HEK293 (cell line): Measurements from ENCODE around the gene TALDO1.

Experiments
- CTCF ChIA-PET: fragments of 350-600 bp; formaldehyde crosslinking; extraction: SDS; loops from one replicate; lab custom pipeline; 2021; ENCODE audit warnings: antibody characterized with exemption; lab: Yijun Ruan, JAX
- POLR2A ChIA-PET: fragments of 300-600 bp; formaldehyde crosslinking; extraction: SDS; loops from one replicate; lab custom pipeline; 2020; ENCODE audit warnings: antibody characterized with exemption, inconsistent platforms; lab: Yijun Ruan, JAX
- H3K27ac ChIP-seq: fragments of 200-500 bp; sonication (Bioruptor generic); 2 replicates; pipeline ENCODE4 v1.5.1; 2014; ENCODE audit warnings: low read depth, low read length, control low read depth, inconsistent platforms; ENCODE audit errors: extremely low read depth
- H3K36me3 ChIP-seq, 2 experiments: fragments of 200-500 bp in 1 of 2; sonication (Bioruptor generic) in 1 of 2; 1 replicate in 1 of 2; 2 replicates in 1 of 2; pipeline ENCODE4 v1.5.1; 2014 to 2017; ENCODE audit warnings: inconsistent platforms in 2 of 2, low read length in 2 of 2; ENCODE audit not compliant: control insufficient read depth in 2 of 2, insufficient read depth in 1 of 2
- H3K4me1 ChIP-seq: fragments of 200-500 bp; sonication (Bioruptor generic); 2 replicates; pipeline ENCODE4 v1.5.1; 2014; ENCODE audit warnings: mild to moderate bottlenecking, low read length, inconsistent platforms; ENCODE audit not compliant: control insufficient read depth, insufficient read depth
- H3K4me3 ChIP-seq: 2 replicates; pipeline ENCODE4 v1.5.1; 2011; ENCODE audit warnings: low read depth, mild to moderate bottlenecking, control low read depth, low read length, moderate library complexity
- H3K9me3 ChIP-seq: fragments of 200-500 bp; sonication (Bioruptor generic); 2 replicates; pipeline ENCODE4 v1.5.1; 2014; ENCODE audit warnings: low read depth, low read length, inconsistent platforms; ENCODE audit not compliant: control insufficient read depth, insufficient read depth
- EGR2 ChIP-seq: fragments of 450-650 bp; formaldehyde crosslinking; IDR thresholded peaks from 2 replicates; pipeline ENCODE4 v1.5.1; 2016; ENCODE audit warnings: low read depth, missing biosample characterization, missing genetic modification characterization
- GLIS2 ChIP-seq: fragments of 450-650 bp; formaldehyde crosslinking; IDR thresholded peaks from 2 replicates; pipeline ENCODE4 v1.5.1; 2016; ENCODE audit warnings: missing biosample characterization, missing genetic modification characterization
- KLF16 ChIP-seq: fragments of 450-650 bp; formaldehyde crosslinking; IDR thresholded peaks from 2 replicates; pipeline ENCODE4 v1.5.1; 2017; ENCODE audit warnings: missing biosample characterization, missing genetic modification characterization
- MYNN ChIP-seq: fragments of 450-650 bp; formaldehyde crosslinking; IDR thresholded peaks from 2 replicates; pipeline ENCODE4 v1.5.1; 2016; ENCODE audit warnings: missing biosample characterization, missing genetic modification characterization, borderline replicate concordance
- REPIN1 ChIP-seq: fragments of 450-650 bp; formaldehyde crosslinking; IDR thresholded peaks from 2 replicates; pipeline ENCODE4 v1.5.1; 2017; ENCODE audit warnings: missing biosample characterization, missing genetic modification characterization, low read depth
- SCRT2 ChIP-seq: fragments of 450-650 bp; formaldehyde crosslinking; IDR thresholded peaks from 2 replicates; pipeline ENCODE4 v1.5.1; 2016; ENCODE audit warnings: missing biosample characterization, missing genetic modification characterization
- TCF7L2 ChIP-seq: IDR thresholded peaks from 2 replicates; pipeline ENCODE4 v1.6.1; 2011; ENCODE audit warnings: low read depth, mild to moderate bottlenecking, inconsistent platforms, low read length, moderate library complexity, borderline replicate concordance
- ZEB2 ChIP-seq: fragments of 450-650 bp; formaldehyde crosslinking; IDR thresholded peaks from 2 replicates; pipeline ENCODE4 v1.5.1; 2016; ENCODE audit warnings: missing biosample characterization, missing genetic modification characterization
- ZFHX2 ChIP-seq: fragments of 450-650 bp; formaldehyde crosslinking; conservative IDR thresholded peaks from 2 replicates; pipeline ENCODE4 v1.5.1; 2016; ENCODE audit warnings: missing biosample characterization, missing genetic modification characterization
- ZNF16 ChIP-seq: fragments of 450-650 bp; formaldehyde crosslinking; IDR thresholded peaks from 2 replicates; pipeline ENCODE4 v1.5.1; 2016; ENCODE audit warnings: low read depth, missing biosample characterization, missing genetic modification characterization
- ZNF175 ChIP-seq: fragments of 450-650 bp; formaldehyde crosslinking; IDR thresholded peaks from 2 replicates; pipeline ENCODE4 v1.5.1; 2016; ENCODE audit warnings: missing biosample characterization, missing genetic modification characterization
- ZNF266 ChIP-seq: fragments of 450-650 bp; formaldehyde crosslinking; IDR thresholded peaks from 2 replicates; pipeline ENCODE4 v1.5.1; 2016; ENCODE audit warnings: missing biosample characterization, missing genetic modification characterization, low read depth
- ZNF350 ChIP-seq: fragments of 450-650 bp; formaldehyde crosslinking; IDR thresholded peaks from 2 replicates; pipeline ENCODE4 v1.5.0; 2017; ENCODE audit warnings: missing biosample characterization, mild to moderate bottlenecking, missing genetic modification characterization
- ZNF449 ChIP-seq: fragments of 450-650 bp; formaldehyde crosslinking; IDR thresholded peaks from 2 replicates; pipeline ENCODE4 v1.5.1; 2017; ENCODE audit warnings: missing biosample characterization, mild to moderate bottlenecking, missing genetic modification characterization, moderate library complexity
- ZNF514 ChIP-seq: fragments of 450-650 bp; formaldehyde crosslinking; IDR thresholded peaks from 2 replicates; pipeline ENCODE4 v1.5.1; 2016; ENCODE audit warnings: missing biosample characterization, missing genetic modification characterization
- ZNF529 ChIP-seq: fragments of 450-650 bp; formaldehyde crosslinking; IDR thresholded peaks from 2 replicates; pipeline ENCODE4 v1.5.1; 2017; ENCODE audit warnings: missing genetic modification characterization, missing biosample characterization; ENCODE audit not compliant: insufficient replicate concordance
- ZNF549 ChIP-seq: fragments of 450-650 bp; IDR thresholded peaks from 2 replicates; pipeline ENCODE4 v1.5.1; 2018; ENCODE audit warnings: missing biosample characterization, missing genetic modification characterization, mild to moderate bottlenecking, inconsistent platforms, moderate library complexity
- ZNF600 ChIP-seq: fragments of 450-650 bp; formaldehyde crosslinking; IDR thresholded peaks from 2 replicates; pipeline ENCODE4 v1.5.1; 2016; ENCODE audit warnings: missing biosample characterization, missing genetic modification characterization
- ZNF692 ChIP-seq: fragments of 450-650 bp; formaldehyde crosslinking; IDR thresholded peaks from 2 replicates; pipeline ENCODE4 v1.5.1; 2016; ENCODE audit warnings: missing biosample characterization, missing genetic modification characterization
- ZSCAN4 ChIP-seq: fragments of 450-650 bp; formaldehyde crosslinking; IDR thresholded peaks from 2 replicates; pipeline ENCODE4 v1.5.1; 2017; ENCODE audit warnings: missing biosample characterization, missing genetic modification characterization

TALDO1 gene

GRCh38 chr11:786235-787083, 39.2 kb downstream of the TALDO1 start:
- POLR2A ChIA-PET, result interaction anchor here (1.4 to 1.5 kb wide), 2 partner anchors 9 to 33 kb away, joined by 6 read pairs; partner anchors contain the start of genes GATD1 and PNPLA2
- Histone ChIP-seq H3K27ac (no peak overlapping the region), H3K4me1 (no peaks in the 10 kb centered on the region), H3K4me3 (no peak overlapping the region), H3K9me3 (no peaks in the 10 kb centered on the region), H3K36me3 (peaks cover 0 to 32% of the 10 kb centered on the region in 2 experiments; a peak in 2 of 3 replicates)
- CTCF ChIA-PET, result interaction anchor here (0.7 kb wide), 1 partner anchor 18 kb away, joined by 3 read pairs; no protein-coding TSS in a partner anchor
- no peak for TF ChIP-seq ZNF350 (tag by site-specific recombination)
- TF ChIP-seq SCRT2 (tag by site-specific recombination), result peak; percentile 64; the same call in 1 of the 2 replicates
- TF ChIP-seq ZFHX2 (tag by site-specific recombination), result peak; percentile 81
- no peak for TF ChIP-seq ZNF175 (tag by site-specific recombination)
- no peak for TF ChIP-seq MYNN (tag by site-specific recombination)
- TF ChIP-seq ZNF600, result 0 out of 2 replicates have a peak, but pooled peaks have one; percentile 15
- 0 out of 2 replicates have a peak, but pooled peaks have one; percentile 21 for TF ChIP-seq GLIS2 (tag by site-specific recombination)
- TF ChIP-seq ZNF449 (tag by site-specific recombination), result peak; percentile 67; the same call in 1 of the 2 replicates
- peak; percentile 79 for TF ChIP-seq EGR2

- no peaks in the 10 kb centered on the region for H3K9me3 ChIP-seq
- H3K27ac ChIP-seq, result no peak overlapping the region
- H3K36me3 ChIP-seq, result peaks cover 0 to 32% of the 10 kb centered on the region in 2 experiments; a peak in 2 of 3 replicates
- no peak overlapping the region for H3K4me3 ChIP-seq
- POLR2A ChIA-PET, result interaction anchor here (1.5 kb wide), 1 partner anchor 32 kb away, joined by 6 read pairs; the partner anchor contains the start of gene PNPLA2
- CTCF ChIA-PET, result no interaction called here
- TF ChIP-seq TCF7L2 (no peak), ZNF692 (tag by site-specific recombination) (no peak), ZSCAN4 (tag by site-specific recombination) (no peak), ZNF266 (tag by site-specific recombination) (no peak), ZNF529 (tag by site-specific recombination) (no peak), REPIN1 (tag by site-specific recombination) (no peak), ZNF514 (tag by site-specific recombination) (no peak), ZNF549 (tag by site-specific recombination) (no peak), ZEB2 (no peak), KLF16 (tag by site-specific recombination) (no peak), ZNF16 (tag by site-specific recombination) (no peak)
- no peaks in the 10 kb centered on the region for H3K4me1 ChIP-seq
These were observed 39.9 kb downstream of the TALDO1 start for GRCh38 chr11:787084-787675.
